Karpas-422 (cell line): Measurements from ENCODE around the gene TCP11L1. TPM values are rescaled to one million over a fixed set of nuclear protein-coding genes. Genes with fewer than 3 reads are reported as not detected.
"Not testable (repeated sequence)": the region's sequence is repeated elsewhere in the genome, so short reads cannot be mapped to it uniquely, and the experiment has no call there.

Experiments
- DNase-seq: peaks from one replicate; pipeline ENCODE4 v3.0.0-alpha.2; 2015
- H2AFZ ChIP-seq: fragments of 200-600 bp; sonication (generic); 2 replicates; pipeline ENCODE4 v1.6.1; 2014; ENCODE audit warnings: antibody characterized with exemption, low read length, mixed read lengths
- H3K27ac ChIP-seq: fragments of 200-600 bp; sonication (generic); 2 replicates; pipeline ENCODE4 v1.5.1; 2014; ENCODE audit warnings: mild to moderate bottlenecking, low read length, moderate library complexity
- H3K27me3 ChIP-seq: fragments of 200-600 bp; sonication (generic); 2 replicates; pipeline ENCODE4 v1.6.1; 2014; ENCODE audit warnings: low read length, mixed read lengths
- H3K36me3 ChIP-seq: fragments of 200-600 bp; sonication (generic); 2 replicates; pipeline ENCODE4 v1.6.1; 2014; ENCODE audit warnings: low read length, mixed read lengths; ENCODE audit not compliant: insufficient read depth
- H3K4me1 ChIP-seq: fragments of 200-600 bp; sonication (generic); 2 replicates; pipeline ENCODE4 v1.6.1; 2014; ENCODE audit warnings: mild to moderate bottlenecking, low read length, mixed read lengths
- H3K4me2 ChIP-seq: fragments of 200-600 bp; sonication (generic); 2 replicates; pipeline ENCODE4 v1.6.1; 2014; ENCODE audit warnings: low read length, low read depth, mild to moderate bottlenecking; ENCODE audit not compliant: poor library complexity, severe bottlenecking
- H3K4me3 ChIP-seq: fragments of 200-600 bp; sonication (generic); 2 replicates; pipeline ENCODE4 v1.5.1; 2014; ENCODE audit warnings: mild to moderate bottlenecking, antibody characterized with exemption, low read length, mixed read lengths
- H3K79me2 ChIP-seq: fragments of 200-600 bp; sonication (generic); 2 replicates; pipeline ENCODE4 v1.6.1; 2014; ENCODE audit warnings: mild to moderate bottlenecking, low read length, mixed read lengths
- H3K9ac ChIP-seq: fragments of 200-600 bp; sonication (generic); 2 replicates; pipeline ENCODE4 v1.6.0; 2014; ENCODE audit warnings: low read length
- H3K9me2 ChIP-seq: fragments of 200-600 bp; sonication (generic), shearing (Covaris generic); replicated peaks from 2 replicates; pipeline ENCODE4 v1.6.0; 2014; ENCODE audit warnings: mild to moderate bottlenecking, low read length, moderate library complexity; ENCODE audit not compliant: insufficient read depth
- H3K9me3 ChIP-seq: fragments of 300-700, 200-600 bp; sonication (generic); 2 replicates; pipeline ENCODE4 v1.6.1; 2014; ENCODE audit warnings: low read length, mixed read lengths
- H4K20me1 ChIP-seq: fragments of 200-600 bp; sonication (generic); 2 replicates; pipeline ENCODE4 v1.6.1; 2014; ENCODE audit warnings: mild to moderate bottlenecking, antibody characterized with exemption, low read length, low read depth; ENCODE audit not compliant: insufficient read depth
- small RNA-seq: library from RNA; depleted of rRNA; stranded (forward); fragments of <200 nt; gene quantifications from one replicate; pipeline ENCODE3, GENCODE V24; 2014
- total RNA-seq: library from RNA; depleted of rRNA; stranded (reverse); fragments of >200 nt; shearing (Covaris generic); gene quantifications from 2 replicates; pipeline ENCODE4 v1.2.3, GENCODE V29; 2014; ENCODE audit warnings: low replicate concordance; rRNA removed

TCP11L1 gene
- total RNA-seq, 1 experiment from 2014 or later = 20.9 TPM

- Histone ChIP-seq H3K4me1 (no peaks in the 10 kb centered on the region), H4K20me1 (no peaks in the 10 kb centered on the region), H3K36me3 (peaks cover 32% of the 10 kb centered on the region), H3K9me2 (no peaks in the 10 kb centered on the region), H3K27me3 (no peaks in the 10 kb centered on the region), H2AFZ (no peak overlapping the region), H3K4me3 (no peak overlapping the region), H3K79me2 (no peaks in the 10 kb centered on the region), H3K9me3 (no peaks in the 10 kb centered on the region), H3K4me2 (no peak overlapping the region), H3K9ac (no peak overlapping the region), H3K27ac (no peak overlapping the region)
- DNase-seq = no peak
Observed at GRCh38 chr11:33094157-33094556, 54.8 kb downstream of the TCP11L1 start.

GRCh38 chr11:33103836-33104235 is 64.5 kb downstream of the TCP11L1 start:
- Histone ChIP-seq H3K36me3 (peaks cover 39% of the 10 kb centered on the region), H3K27ac (no peak overlapping the region), H3K9ac (no peak overlapping the region), H3K27me3 (no peaks in the 10 kb centered on the region), H3K9me3 (no peaks in the 10 kb centered on the region), H2AFZ (no peak overlapping the region), H3K4me1 (no peaks in the 10 kb centered on the region), H3K4me3 (no peak overlapping the region), H3K9me2 (no peaks in the 10 kb centered on the region), H3K79me2 (no peaks in the 10 kb centered on the region), H3K4me2 (no peak overlapping the region), H4K20me1 (no peaks in the 10 kb centered on the region)
- no peak for DNase-seq

GRCh38 chr11:33109294-33109895 is 70.0 kb downstream of the TCP11L1 start:
- Histone ChIP-seq H3K27ac (no peak overlapping the region), H3K9me2 (no peaks in the 10 kb centered on the region), H3K4me1 (no peaks in the 10 kb centered on the region), H3K9me3 (no peaks in the 10 kb centered on the region), H3K4me3 (no peak overlapping the region), H3K4me2 (no peak overlapping the region), H3K27me3 (no peaks in the 10 kb centered on the region), H3K79me2 (no peaks in the 10 kb centered on the region), H3K36me3 (peaks cover 12% of the 10 kb centered on the region; the same call in 1 of the 2 replicates), H2AFZ (no peak overlapping the region), H3K9ac (no peak overlapping the region), H4K20me1 (no peaks in the 10 kb centered on the region)
- DNase-seq = no peak

GRCh38 chr11:33110083-33110482 is 70.7 kb downstream of the TCP11L1 start:
- Histone ChIP-seq H4K20me1 (no peaks in the 10 kb centered on the region), H3K9me2 (no peaks in the 10 kb centered on the region), H3K9me3 (no peaks in the 10 kb centered on the region), H3K4me2 (no peak overlapping the region), H3K36me3 (peaks cover 5% of the 10 kb centered on the region; the same call in 1 of the 2 replicates), H2AFZ (no peak overlapping the region), H3K79me2 (no peaks in the 10 kb centered on the region), H3K27ac (no peak overlapping the region), H3K9ac (no peak overlapping the region), H3K27me3 (no peaks in the 10 kb centered on the region), H3K4me3 (no peak overlapping the region), H3K4me1 (no peaks in the 10 kb centered on the region)
- no peak for DNase-seq

GRCh38 chr11:33116535-33116934 is 77.2 kb downstream of the TCP11L1 start:
- Histone ChIP-seq H3K36me3 (no peaks in the 10 kb centered on the region), H3K4me1 (peaks cover 11% of the 10 kb centered on the region), H4K20me1 (no peaks in the 10 kb centered on the region), H3K9me2 (no peaks in the 10 kb centered on the region), H3K27me3 (no peaks in the 10 kb centered on the region), H3K4me2 (no peak overlapping the region), H3K27ac (no peak overlapping the region), H3K4me3 (no peak overlapping the region), H3K9ac (no peak overlapping the region), H3K79me2 (no peaks in the 10 kb centered on the region), H3K9me3 (no peaks in the 10 kb centered on the region), H2AFZ (no peak overlapping the region)
- no peak for DNase-seq

GRCh38 chr11:33122696-33123095 is 83.3 kb downstream of the TCP11L1 start:
- H3K9ac ChIP-seq, H3K4me3 ChIP-seq, H3K4me2 ChIP-seq, H3K9me2 ChIP-seq, H3K36me3 ChIP-seq, H2AFZ ChIP-seq, DNase-seq, H3K27me3 ChIP-seq, H4K20me1 ChIP-seq, H3K79me2 ChIP-seq, H3K27ac ChIP-seq, H3K9me3 ChIP-seq: not testable (repeated sequence)
- H3K4me1 ChIP-seq = peaks cover 18% of the 10 kb centered on the region

Small RNA genes within 50 kb of the gene (small RNA-seq; reads per million reads assigned to genes)
- gene RF00019 = not detected

Other genes starting within 250 kb of the TCP11L1 start
- gene CCDC73, start 244.9 kb upstream of the TCP11L1 start, total RNA-seq = 2.5 and 3.0 TPM in 2 replicates
- gene PRRG4, start 209.6 kb upstream of the TCP11L1 start, total RNA-seq = 0.11 and 0.19 TPM in 2 replicates
- gene QSER1, start 146.8 kb upstream of the TCP11L1 start, total RNA-seq = 28.1 and 60.9 TPM in 2 replicates
- gene DEPDC7, start 23.7 kb upstream of the TCP11L1 start, total RNA-seq = not detected in 2 replicates
- 45.5 and 55.6 TPM in 2 replicates for gene CSTF3, start 121.9 kb downstream of the TCP11L1 start, total RNA-seq
- 35.8 and 67.0 TPM in 2 replicates for gene HIPK3, start 217.8 kb downstream of the TCP11L1 start, total RNA-seq